H54 (cell line): Measurements from ENCODE around the gene PAOX.
"Not testable (repeated sequence)": the region's sequence is repeated elsewhere in the genome, so short reads cannot be mapped to it uniquely, and the experiment has no call there.

Source experiments
- DNase-seq: peaks from one replicate; pipeline ENCODE4 v3.0.0; 2011; ENCODE audit warnings: low spot score, mixed read lengths; ENCODE audit not compliant: insufficient read length
- FAIRE-seq: peaks from 3 replicates; lab custom pipeline; 2011; peaks lifted over from hg19 to GRCh38; lab: Jason Lieb, UNC
- POLR2A ChIP-seq: IDR thresholded peaks from 2 replicates; pipeline ENCODE4 v1.6.1; 2011; ENCODE audit warnings: low read depth, mild to moderate bottlenecking, low read length

Gene PAOX

DNA sequence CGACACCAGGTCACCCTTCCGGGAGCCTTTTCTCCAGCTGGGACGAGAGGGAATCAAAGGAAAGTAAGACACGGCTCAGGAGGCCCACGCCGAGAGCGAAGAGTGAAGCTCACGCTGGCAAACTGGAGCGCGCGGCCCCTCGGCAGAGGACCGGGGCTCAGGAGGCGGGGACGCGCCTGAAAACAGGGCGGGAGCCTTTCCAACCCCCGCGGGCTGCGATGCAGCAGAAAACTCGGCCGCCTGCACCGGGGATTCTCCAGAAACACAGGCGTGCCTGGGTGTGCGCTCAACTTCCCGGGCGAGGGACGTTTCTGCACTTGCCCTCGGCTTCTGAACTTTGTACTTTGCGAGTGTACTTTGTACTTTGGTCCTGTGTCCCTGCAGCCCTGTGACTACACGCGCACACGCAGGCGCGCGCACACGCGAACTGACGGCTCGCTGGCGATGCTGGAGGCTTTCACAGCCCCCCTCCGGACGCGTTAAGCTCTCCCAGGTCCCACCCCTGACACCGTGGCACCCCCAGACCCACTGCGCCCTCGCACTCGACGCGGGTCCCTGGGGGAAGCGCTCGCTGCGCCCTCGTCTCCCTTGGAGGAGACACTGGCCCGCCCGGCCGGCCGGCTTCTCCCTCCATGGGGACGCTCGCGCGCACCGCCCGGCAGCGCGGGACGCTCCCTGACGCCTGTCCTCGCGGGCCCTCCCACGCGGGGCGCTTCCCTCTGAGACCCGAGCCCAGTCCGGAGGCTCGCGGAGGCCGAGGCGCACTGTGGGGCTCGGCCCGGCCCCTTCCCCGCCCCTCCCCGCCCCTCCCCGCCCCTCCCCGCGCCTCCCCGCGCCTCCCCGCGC lies 588 bp upstream of the PAOX start:
- FAIRE-seq (no peak), DNase-seq (no peak)
- TF ChIP-seq POLR2A: no peak

DNA sequence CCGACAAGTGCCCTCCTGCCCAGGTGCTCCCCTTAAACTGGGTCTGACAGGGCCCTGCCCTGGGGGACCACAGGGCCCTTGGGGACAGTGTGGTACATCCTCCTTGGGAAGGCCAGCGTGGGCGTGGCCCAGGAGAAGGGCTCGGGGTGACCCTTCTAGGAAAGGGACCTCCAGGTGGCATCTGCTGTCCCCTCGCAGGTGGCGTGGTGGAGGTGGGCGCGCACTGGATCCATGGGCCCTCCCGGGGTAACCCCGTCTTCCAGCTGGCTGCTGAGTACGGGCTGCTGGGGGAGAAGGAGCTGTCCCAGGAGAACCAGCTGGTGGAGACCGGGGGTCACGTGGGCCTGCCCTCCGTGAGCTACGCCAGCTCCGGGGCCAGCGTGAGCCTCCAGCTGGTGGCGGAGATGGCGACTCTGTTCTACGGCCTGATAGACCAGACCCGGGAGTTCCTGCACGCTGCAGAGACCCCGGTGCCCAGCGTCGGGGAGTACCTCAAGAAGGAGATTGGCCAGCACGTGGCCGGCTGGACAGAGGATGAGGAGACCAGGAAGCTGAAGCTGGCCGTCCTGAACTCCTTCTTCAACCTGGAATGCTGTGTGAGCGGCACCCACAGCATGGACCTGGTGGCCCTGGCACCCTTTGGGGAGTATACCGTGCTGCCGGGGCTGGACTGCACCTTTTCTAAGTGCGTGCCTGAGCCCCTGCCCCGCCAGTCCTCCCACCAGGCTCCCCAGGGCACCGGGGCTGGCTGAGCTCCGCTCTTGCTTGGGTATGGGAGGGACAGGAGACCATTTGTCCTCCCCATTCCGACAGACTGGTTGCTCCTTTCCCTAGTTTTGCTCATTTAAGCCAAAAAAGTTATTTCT lies 972 bp downstream of the PAOX start:
- TF ChIP-seq POLR2A: no peak
- FAIRE-seq (no peak), DNase-seq (no peak)

DNA sequence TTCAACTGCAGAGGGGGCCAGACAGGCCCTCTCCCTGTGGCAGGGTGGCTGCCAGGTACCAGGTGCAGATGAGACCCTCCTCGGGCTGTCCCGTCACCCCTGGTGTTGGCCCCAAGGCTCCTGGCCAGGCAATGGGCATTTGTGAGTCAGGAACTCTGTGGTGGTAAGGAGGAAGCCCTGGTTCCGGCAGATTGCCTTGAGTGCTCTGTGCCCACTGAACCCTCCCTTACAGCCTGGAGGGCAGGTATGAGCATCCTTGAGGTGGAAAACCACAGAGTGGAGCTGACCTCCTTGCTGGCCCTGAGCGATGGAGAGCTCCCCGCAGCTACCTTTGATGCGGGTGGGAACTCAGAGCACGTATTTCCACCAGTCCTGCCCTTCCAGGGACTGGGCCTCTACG lies 2.0 kb downstream of the PAOX start:
- TF ChIP-seq POLR2A: no peak
- no peak for DNase-seq
- no peak for FAIRE-seq

GRCh38 chr10:133383551-133383950 lies 4.5 kb downstream of the PAOX start:
- FAIRE-seq (no peak), DNase-seq (no peak)
- no peak for TF ChIP-seq POLR2A

GRCh38 chr10:133384071-133384470 lies 5.0 kb downstream of the PAOX start:
- no peak for TF ChIP-seq POLR2A
- FAIRE-seq (no peak), DNase-seq (no peak)

- no peak for TF ChIP-seq POLR2A
- DNase-seq (no peak), FAIRE-seq (no peak)
These were observed 6.2 kb downstream of the PAOX start for GRCh38 chr10:133385214-133385613.

- not testable (repeated sequence) for DNase-seq, FAIRE-seq
These were observed 7.9 kb downstream of the PAOX start for GRCh38 chr10:133386951-133387350.

GRCh38 chr10:133388236-133388972 lies 9.3 kb downstream of the PAOX start:
- no peak for TF ChIP-seq POLR2A
- DNase-seq: no peak

DNA sequence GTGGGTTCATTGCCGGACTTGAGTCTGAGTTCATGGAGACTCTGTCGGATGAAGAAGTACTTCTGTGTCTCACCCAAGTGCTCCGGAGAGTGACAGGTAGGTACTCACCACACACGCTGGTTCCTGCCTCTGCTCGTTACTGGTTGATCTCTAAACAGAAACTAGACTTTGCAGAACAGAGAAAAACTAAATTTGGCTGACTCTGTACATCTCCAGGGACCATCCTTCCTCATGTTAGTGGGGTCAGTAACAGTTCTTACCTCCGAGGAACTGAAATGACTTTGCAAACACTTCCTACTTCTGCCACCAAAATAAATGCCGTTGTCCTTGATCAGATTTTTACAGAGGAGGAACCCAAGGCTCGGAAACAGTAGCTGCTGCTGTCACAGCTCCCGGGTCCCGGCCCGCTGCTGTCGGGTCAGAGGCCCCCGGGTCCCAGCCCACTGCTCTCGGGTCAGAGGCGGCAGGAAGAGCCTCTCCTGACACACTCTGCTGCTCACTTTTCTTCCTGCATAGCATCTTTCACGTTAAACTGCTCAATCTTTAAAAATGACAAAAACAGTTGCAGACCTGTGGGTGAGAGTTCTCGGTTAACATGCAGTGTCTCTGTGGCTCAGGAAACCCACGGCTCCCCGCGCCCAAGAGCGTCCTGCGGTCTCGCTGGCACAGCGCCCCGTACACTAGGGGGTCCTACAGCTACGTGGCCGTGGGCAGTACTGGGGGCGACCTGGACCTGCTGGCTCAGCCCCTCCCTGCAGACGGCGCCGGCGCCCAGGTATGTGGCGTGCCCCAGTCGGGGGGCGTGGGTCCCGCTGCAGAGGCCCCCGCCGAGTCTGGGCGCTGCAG lies 10.1 kb downstream of the PAOX start:
- no peak for DNase-seq
- FAIRE-seq: no peak
- no peak for TF ChIP-seq POLR2A

More at GRCh38 chr10:133388236-133388972, 9.3 kb downstream of the PAOX start:
- no peak for FAIRE-seq

DNA sequence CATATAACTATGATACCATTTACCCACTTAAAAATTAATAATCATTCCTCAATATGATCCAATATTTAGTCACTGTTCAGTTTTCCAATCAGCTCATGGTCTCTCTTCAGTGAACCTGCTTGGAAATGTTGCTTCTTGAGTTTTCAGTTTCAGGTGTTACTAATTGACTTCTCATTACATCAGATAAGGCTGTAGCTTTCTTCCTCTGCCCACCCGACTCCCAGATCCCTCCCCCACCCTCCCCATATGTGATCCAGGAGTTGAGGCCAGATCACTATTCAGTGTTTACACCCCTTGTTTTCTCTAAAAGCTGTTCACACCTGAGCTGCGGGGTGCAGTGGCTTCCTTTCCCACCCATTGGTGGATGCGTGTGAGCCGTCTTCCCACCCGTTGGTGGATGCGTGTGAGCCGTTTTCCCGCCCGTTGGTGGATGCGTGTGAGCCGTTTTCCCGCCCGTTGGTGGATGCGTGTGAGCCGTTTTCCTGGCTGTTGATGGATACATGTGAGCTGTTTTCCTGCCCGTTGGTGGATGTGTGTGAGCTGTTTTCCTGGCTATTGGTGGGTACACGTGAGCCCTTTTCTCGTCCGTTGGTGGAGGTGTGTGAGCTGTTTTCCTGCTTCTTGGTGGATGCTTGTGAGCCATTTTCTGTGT lies 11.7 kb downstream of the PAOX start:
- FAIRE-seq: no peak

DNA sequence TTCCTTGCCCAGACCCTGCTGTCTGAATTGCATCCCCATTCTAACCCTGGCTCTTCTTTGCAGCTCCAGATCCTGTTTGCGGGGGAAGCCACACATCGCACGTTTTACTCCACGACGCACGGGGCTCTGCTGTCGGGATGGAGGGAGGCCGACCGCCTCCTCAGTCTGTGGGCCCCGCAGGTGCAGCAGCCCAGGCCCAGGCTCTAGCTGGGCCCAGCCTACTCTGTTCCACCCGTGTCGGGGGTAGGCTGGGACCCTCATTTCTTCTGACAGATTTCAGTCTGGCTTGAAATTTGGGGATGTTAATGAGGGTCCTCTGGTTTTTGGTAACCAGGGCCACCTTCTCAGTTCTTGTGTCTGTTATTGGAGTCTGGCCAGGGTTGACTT lies 12.2 kb downstream of the PAOX start:
- no peak for DNase-seq
- no peak for TF ChIP-seq POLR2A
- no peak for FAIRE-seq

More for the DNA sequence above, 11.7 kb downstream of the PAOX start:
- DNase-seq: no peak
- no peak for TF ChIP-seq POLR2A

- FAIRE-seq: no peak
- no peak for TF ChIP-seq POLR2A
These were observed 12.9 kb downstream of the PAOX start for GRCh38 chr10:133391761-133392518.

More at GRCh38 chr10:133391761-133392518, 12.9 kb downstream of the PAOX start:
- no peak for DNase-seq
